Liver (tissue), 3 donors: ENCODE results near the gene ACBD7.

Experiments
- CTCF ChIP-seq: fragments of 150-350 bp; IDR thresholded peaks from 2 replicates; pipeline ENCODE4 v1.5.1; 2017; ENCODE audit warnings: improper control_type of control experiment, low read depth, low read length; ENCODE audit not compliant: missing input control
- EGR1 ChIP-seq, 2 donors: IDR thresholded peaks; 2 replicates each; pipeline ENCODE4 v1.6.1; 2016 to 2018; ENCODE audit warnings: antibody characterized with exemption in 2 of 2, low read depth in 2 of 2
- MAX ChIP-seq: IDR thresholded peaks from 2 replicates; pipeline ENCODE4 v1.6.1; 2016; ENCODE audit warnings: antibody characterized with exemption
- SP1 ChIP-seq: IDR thresholded peaks from 2 replicates; pipeline ENCODE4 v1.6.1; 2018; ENCODE audit warnings: antibody characterized with exemption, mild to moderate bottlenecking
- YY1 ChIP-seq: IDR thresholded peaks from 2 replicates; pipeline ENCODE4 v1.6.1; 2016; ENCODE audit warnings: antibody characterized with exemption, mild to moderate bottlenecking
- ZBTB33 ChIP-seq: IDR thresholded peaks from 2 replicates; pipeline ENCODE4 v1.6.1; 2016; ENCODE audit warnings: antibody characterized with exemption
- donor health status: healthy.
- donor health status: healthy.

- peak; percentile 32 for TF ChIP-seq ZBTB33
- TF ChIP-seq CTCF, result no peak
- no peak for TF ChIP-seq MAX
- peak; percentile 82 for TF ChIP-seq SP1
- TF ChIP-seq YY1, result no peak
- TF ChIP-seq EGR1 (IDR thresholded peaks at IDR 0.05; ENCODE audit: low read depth in 2 of 2), result no peak
Measured at GRCh38 chr10:15084502-15084922, 4.1 kb downstream of the ACBD7 start.
